ENCODE results near the gene UNC93A.

DNA sequence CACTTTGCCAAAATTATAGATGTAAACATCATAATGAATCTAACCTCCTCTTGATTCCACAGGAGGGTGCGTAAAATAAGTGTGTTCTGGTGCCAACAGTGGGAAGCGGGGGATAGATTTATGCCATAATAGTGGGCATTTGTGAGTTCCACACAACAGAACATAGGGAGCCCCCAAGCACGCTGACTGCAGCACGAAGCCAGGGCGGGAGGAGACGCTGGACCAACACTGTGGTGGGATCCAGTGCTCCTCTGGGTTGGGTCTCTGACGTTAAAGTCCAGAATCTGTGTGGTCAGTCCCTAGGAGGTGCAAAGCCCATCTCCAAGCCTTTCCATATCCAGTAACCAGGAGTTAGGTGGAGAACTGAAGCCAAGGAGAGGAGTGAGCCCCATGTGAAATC lies 32.0 kb downstream of the UNC93A start:
- TF ChIP-seq POLR2AphosphoS5 (IDR thresholded peaks at IDR 0.05) (no peak), POLR2A (IDR thresholded peaks at IDR 0.05) (no peak)
- TF ChIP-seq, protein P1, sequence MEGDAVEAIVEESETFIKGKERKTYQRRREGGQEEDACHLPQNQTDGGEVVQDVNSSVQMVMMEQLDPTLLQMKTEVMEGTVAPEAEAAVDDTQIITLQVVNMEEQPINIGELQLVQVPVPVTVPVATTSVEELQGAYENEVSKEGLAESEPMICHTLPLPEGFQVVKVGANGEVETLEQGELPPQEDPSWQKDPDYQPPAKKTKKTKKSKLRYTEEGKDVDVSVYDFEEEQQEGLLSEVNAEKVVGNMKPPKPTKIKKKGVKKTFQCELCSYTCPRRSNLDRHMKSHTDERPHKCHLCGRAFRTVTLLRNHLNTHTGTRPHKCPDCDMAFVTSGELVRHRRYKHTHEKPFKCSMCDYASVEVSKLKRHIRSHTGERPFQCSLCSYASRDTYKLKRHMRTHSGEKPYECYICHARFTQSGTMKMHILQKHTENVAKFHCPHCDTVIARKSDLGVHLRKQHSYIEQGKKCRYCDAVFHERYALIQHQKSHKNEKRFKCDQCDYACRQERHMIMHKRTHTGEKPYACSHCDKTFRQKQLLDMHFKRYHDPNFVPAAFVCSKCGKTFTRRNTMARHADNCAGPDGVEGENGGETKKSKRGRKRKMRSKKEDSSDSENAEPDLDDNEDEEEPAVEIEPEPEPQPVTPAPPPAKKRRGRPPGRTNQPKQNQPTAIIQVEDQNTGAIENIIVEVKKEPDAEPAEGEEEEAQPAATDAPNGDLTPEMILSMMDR (IDR thresholded peaks at IDR 0.05): no peak

All from breast epithelium (tissue), 3 donors.